SKM-1 treated with dmso at 0.1 percent for 144 hours (cell line): ENCODE data around the gene TARP.

Source experiments
- DNase-seq: peaks from one replicate; lab custom pipeline; 2025; ENCODE audit not compliant: unreplicated experiment; lab: John Stamatoyannopoulos, UW

The TARP gene

GRCh38 chr7:38273286-38273995, at the start of gene TARP:
Gene TARP (minus strand): TSS chr7:38273636.
- no peak for DNase-seq

GRCh38 chr7:38323156-38323555, 49.7 kb upstream of the TARP start:
- DNase-seq = no peak

- DNase-seq = no peak
Observed at GRCh38 chr7:38322461-38322860, 49.0 kb upstream of the TARP start.

GRCh38 chr7:38321967-38322366, 48.5 kb upstream of the TARP start:
- no peak for DNase-seq

DNA sequence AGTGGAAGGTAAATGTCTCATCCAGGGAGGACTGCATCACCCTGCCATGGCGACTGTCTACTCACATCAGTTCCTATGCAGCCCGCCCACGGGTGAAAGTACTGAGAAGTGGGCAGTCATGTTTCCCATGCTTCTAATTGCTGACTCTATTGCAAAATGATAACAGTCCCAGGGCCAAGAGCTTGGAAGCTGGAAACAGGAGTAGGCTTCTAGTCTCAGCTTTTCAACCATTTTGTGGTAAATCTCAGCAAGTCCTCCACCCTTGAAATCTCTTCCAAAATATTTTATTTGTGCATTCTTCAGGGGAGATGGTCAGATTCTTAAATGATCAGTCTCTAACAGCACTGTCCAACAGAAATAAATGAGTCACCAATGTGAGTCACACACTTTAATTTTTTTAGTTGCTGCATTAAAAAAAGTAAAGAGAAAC, 48.1 kb upstream of the TARP start:
- no peak for DNase-seq

- DNase-seq = no peak
Observed at GRCh38 chr7:38321050-38321449, 47.6 kb upstream of the TARP start.

DNA sequence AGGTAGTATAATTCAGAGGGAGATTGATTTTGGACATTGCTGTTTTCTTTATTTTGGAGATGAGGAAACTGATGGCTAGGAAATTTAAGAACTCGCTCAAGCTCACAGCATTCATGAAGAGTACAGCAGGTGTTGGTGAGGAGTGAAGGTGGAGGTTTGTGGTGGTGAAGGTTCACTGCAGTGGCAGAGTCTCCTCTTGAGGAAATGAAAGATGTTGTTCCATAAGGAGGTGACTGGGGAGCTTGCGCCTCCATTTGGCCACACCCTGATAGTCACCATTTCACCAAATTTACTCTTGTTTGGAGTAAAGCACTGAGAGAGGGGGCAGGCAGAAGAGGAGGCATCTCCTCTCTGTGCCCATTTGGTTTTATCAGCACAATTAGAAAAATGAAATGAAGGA, 46.4 kb upstream of the TARP start:
- DNase-seq = no peak

- peak; percentile 80 for DNase-seq
Observed at GRCh38 chr7:38318803-38319416, 45.5 kb upstream of the TARP start.

GRCh38 chr7:38318241-38318640, 44.8 kb upstream of the TARP start:
- DNase-seq = peak; percentile 85

DNA sequence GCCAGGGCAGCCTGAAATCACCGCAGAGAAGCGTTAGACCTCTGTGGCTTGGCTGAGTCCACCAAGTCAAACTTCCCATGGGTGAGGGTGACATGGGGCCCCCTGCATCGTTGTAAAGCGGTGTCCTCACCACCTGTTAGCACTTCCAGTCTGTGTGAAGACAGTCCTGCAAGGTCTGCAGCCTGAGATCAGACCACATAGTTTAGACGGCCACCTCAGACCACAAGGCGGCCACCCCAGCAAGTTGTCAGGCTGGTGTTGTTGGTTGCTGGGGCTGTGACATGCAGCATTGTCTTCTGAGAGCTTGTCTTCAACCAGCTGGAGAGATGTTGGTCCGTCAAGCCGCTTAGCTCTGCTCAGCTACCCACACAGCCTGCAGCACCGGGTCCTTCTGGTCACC, 44.1 kb upstream of the TARP start:
- DNase-seq = peak; percentile 40

DNA sequence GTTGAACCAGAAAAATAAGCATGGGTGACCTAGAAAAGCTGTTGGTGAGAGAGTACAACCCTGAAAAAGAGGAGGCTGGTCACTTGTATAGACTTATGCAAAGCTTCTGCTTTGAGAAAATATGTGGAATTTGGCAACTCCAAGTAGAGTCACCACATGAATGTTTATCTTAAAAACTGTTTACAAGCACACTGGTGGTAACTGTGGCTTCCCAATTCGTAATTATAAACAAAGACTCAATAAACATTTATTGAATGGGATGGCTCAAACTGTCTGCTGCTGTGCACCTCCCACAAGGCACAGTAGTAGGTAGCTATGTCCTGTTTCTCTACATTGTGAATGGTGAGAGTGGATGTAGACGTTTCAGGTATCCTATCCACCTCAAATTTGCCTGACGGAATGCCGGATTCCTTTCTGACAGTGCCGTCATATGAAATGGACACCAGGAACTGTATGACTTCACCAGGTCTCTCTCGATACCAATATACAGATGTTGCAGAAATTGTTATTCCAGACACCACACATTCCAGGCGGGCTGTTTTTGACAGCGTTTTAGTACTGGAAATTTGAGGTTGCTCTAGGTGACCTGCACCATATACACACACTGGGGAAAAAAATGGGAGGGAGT, 43.4 kb upstream of the TARP start:
- no peak for DNase-seq

GRCh38 chr7:38315410-38315809, 42.0 kb upstream of the TARP start:
- no peak for DNase-seq

- peak; percentile 27 for DNase-seq
Observed at GRCh38 chr7:38312821-38313220, 39.4 kb upstream of the TARP start.

- DNase-seq = no peak
Observed at GRCh38 chr7:38311329-38311937, 38.0 kb upstream of the TARP start.

- peak; percentile 30 for DNase-seq
Observed at GRCh38 chr7:38310591-38311101, 37.2 kb upstream of the TARP start.

DNA sequence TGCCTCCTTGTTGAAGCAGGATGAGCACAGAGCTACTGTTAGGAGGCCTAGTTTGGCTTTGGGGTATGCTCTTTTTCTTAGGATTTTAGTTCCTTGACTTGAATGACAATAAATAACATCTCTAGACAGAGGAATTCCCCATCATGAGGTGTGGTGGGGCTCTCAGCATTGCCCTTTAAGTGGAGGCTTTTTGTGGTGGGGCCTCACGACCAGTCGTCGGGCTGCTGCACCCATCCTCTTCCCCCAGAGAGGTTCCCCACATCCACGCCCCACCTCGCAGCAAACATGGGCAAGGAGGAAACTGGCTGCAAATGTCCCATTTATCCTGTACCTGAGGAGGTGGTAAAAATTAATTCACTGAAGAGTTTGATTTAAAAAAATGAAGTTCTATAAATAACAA, 36.1 kb upstream of the TARP start:
- no peak for DNase-seq

DNA sequence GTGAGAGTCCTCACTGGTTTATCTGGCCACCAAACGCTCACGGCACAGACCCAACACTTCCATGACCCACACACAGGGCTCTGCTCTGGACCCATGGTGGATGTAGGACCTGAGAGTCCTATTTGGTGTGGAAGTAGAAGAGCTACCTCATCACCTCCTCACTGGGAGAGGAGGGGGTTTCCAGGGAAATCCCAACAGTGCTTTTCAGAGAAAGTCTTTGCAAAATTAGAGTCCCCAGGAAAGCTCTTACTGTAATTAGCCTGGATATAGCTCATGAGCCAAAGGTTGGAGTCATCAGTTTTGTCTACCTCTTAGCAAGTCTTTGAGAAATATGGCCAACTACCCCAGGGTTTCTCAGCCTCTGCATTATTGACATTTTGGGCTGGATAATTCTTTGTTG, 34.7 kb upstream of the TARP start:
- no peak for DNase-seq

DNA sequence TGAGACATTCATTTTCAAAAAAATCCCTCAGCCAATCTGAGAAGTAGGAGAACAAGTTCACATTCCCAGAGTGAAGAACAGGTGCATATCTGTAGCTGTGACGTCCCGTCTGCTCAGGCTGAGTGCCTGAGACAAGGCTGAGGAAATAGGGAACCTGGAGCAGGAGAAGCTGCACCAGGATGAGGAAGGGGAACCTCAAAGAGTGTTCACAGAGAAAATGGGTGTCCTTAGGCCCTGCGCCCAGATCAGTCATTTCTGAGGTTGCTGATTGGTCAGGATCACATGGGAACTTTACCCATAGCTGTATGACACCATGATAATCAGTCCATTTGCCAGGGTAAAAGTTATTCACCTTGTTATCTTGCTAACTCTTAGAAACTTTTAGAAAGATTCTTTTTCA, 34.2 kb upstream of the TARP start:
- DNase-seq = peak; percentile 16

- DNase-seq = peak; percentile 80
Observed at GRCh38 chr7:38306914-38307313, 33.5 kb upstream of the TARP start.

DNA sequence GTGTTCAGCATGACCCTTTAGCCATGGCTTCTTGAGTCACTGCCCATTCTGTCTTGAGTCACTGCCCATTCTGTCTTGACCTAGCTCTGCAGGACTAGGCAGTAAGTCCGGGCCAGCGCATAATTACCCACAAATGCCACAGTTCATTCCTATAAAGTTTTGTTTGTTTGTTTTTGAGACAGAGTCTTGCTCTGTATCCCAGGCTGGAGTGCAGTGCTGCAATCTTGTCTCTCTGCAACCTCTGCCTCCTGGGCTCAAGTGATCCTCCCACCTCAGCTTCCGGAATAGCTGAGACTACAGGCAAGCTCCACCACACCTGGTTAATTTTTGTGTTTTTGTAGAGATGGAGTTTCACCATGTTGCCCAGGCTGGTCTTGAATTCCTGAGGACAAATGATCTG, 32.7 kb upstream of the TARP start:
- DNase-seq = no peak

DNA sequence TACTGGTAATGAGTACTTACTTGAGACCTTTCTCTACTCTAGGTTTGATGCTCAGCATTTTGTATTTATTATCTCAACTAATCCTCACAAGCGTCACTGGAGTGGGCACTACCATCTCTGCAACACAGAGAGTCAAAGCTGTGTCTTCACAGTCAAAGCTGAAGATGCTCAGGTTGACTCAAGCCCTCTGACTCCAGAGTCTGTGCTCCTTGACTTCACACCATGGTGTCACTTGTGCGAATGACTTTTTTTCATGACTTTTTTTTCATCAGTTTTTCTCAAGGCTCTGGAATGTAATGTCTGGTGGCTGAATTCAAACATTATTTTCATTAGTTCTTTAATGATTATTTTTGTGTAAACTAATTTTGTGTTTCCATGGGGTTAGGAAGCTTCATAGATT, 30.4 kb upstream of the TARP start:
- no peak for DNase-seq

GRCh38 chr7:38300175-38300574, 26.7 kb upstream of the TARP start:
- no peak for DNase-seq
